Breast epithelium (tissue), 4 donors: Measurements from ENCODE around the gene PDE6B. TPM values are rescaled to one million over a fixed set of nuclear protein-coding genes. Genes with fewer than 3 reads are reported as not detected.
A peak's percentile ranks its signal among the peaks of the same experiment; 100 is the strongest.

Experiments used
- DNase-seq, 2 donors: peaks; one replicate each; pipeline ENCODE4 v3.0.0-alpha.2; 2019; ENCODE audit warnings: low spot score in 2 of 2
- H3K27ac ChIP-seq, 2 donors: fragments of 200-600 bp; sonication (generic) in 1 of 2; one replicate each; pipeline ENCODE4 v1.5.1; 2016 to 2019; ENCODE audit warnings: mild to moderate bottlenecking in 1 of 2
- H3K27me3 ChIP-seq, 2 donors: fragments of 200-600 bp; sonication (generic) in 1 of 2; one replicate each; pipeline versions ENCODE4 v1.5.1 to v1.6.0; 2017 to 2019; ENCODE audit warnings: control low read depth in 1 of 2, mild to moderate bottlenecking in 1 of 2
- H3K36me3 ChIP-seq: fragments of 200-600 bp; one replicate; pipeline ENCODE4 v1.5.1; 2019
- H3K4me1 ChIP-seq, 2 donors: fragments of 200-600 bp; sonication (generic); one replicate each; pipeline ENCODE4 v1.5.1; 2016 to 2019; ENCODE audit warnings: control low read depth in 1 of 2
- H3K4me3 ChIP-seq, 3 donors: fragments of 200-600 bp; sonication (generic); 1 replicate in 2 of 3; 2 replicates in 1 of 3; pipeline ENCODE4 v1.5.1; 2016 to 2019; ENCODE audit warnings: mild to moderate bottlenecking in 3 of 3, moderate library complexity in 2 of 3
- H3K9me3 ChIP-seq, 2 donors: fragments of 200-600 bp; sonication (generic) in 1 of 2; one replicate each; pipeline ENCODE4 v1.5.1; 2016 to 2019; ENCODE audit warnings: control low read depth in 1 of 2
- CTCF ChIP-seq, 3 donors: fragments of 450-650 bp; IDR thresholded peaks; one replicate each; pipeline ENCODE4 v1.5.1; 2016 to 2017; ENCODE audit warnings: antibody characterized with exemption in 3 of 3, mild to moderate bottlenecking in 3 of 3, moderate library complexity in 3 of 3
- POLR2A ChIP-seq: fragments of 450-650 bp; IDR thresholded peaks from one replicate; pipeline ENCODE4 v1.6.1; 2016; ENCODE audit warnings: antibody characterized with exemption, mild to moderate bottlenecking, moderate library complexity
- POLR2AphosphoS5 ChIP-seq, 3 donors: sonication (generic); formaldehyde crosslinking; IDR thresholded peaks; one replicate each; pipeline ENCODE4 v1.6.1; 2017; ENCODE audit warnings: antibody characterized with exemption in 3 of 3
- intact Hi-C: fragments of 100-400 bp; cut with DNase I; formaldehyde crosslinking; loops from one replicate; pipeline ENCODE4 v1.15.1; 2023; ENCODE audit warnings: low total_unique reads
- total RNA-seq, 3 donors: library from RNA; depleted of rRNA; stranded (reverse); fragments of >200 nt; gene quantifications; one replicate each; pipeline ENCODE4 v1.1.0, GENCODE V29; 2016

Gene PDE6B
- total RNA-seq, 3 donors from 2014 or later, result 2.7 to 10.2 (median 8.5) TPM

- intact Hi-C loops, result no loop called here
- no peak for TF ChIP-seq CTCF (IDR thresholded peaks at IDR 0.05)
- no peak for TF ChIP-seq POLR2AphosphoS5 (IDR thresholded peaks at IDR 0.05)
- no peak for TF ChIP-seq POLR2A
- Histone ChIP-seq H3K36me3 (no peaks in the 10 kb centered on the region), H3K9me3 (no peaks in the 10 kb centered on the region), H3K4me3 (no peak overlapping the region), H3K27me3 (peaks cover 0 to 24% of the 10 kb centered on the region in 2 donors), H3K27ac (no peak overlapping the region), H3K4me1 (no peaks in the 10 kb centered on the region)
- DNase-seq, result peak in 1 of 2 donors; percentile 31
Observed at GRCh38 chr4:628311-628741, 3.0 kb downstream of the PDE6B start.

GRCh38 chr4:628821-629635 is 3.7 kb downstream of the PDE6B start:
- intact Hi-C loops, result no loop called here
- TF ChIP-seq POLR2AphosphoS5 (IDR thresholded peaks at IDR 0.05), result no peak
- no peak for TF ChIP-seq POLR2A
- TF ChIP-seq CTCF (IDR thresholded peaks at IDR 0.05), result no peak
- DNase-seq, result no peak
- Histone ChIP-seq H3K9me3 (no peaks in the 10 kb centered on the region), H3K4me3 (no peak overlapping the region), H3K27me3 (peaks cover 0 to 23% of the 10 kb centered on the region in 2 donors), H3K36me3 (no peaks in the 10 kb centered on the region), H3K27ac (no peak overlapping the region), H3K4me1 (no peaks in the 10 kb centered on the region)

- H3K27ac ChIP-seq, result no peak overlapping the region
- H3K4me1 ChIP-seq, result no peaks in the 10 kb centered on the region
- H3K27me3 ChIP-seq, result peaks cover 0 to 21% of the 10 kb centered on the region in 2 donors
- DNase-seq, result no peak
- no peaks in the 10 kb centered on the region for H3K9me3 ChIP-seq
- TF ChIP-seq CTCF (IDR thresholded peaks at IDR 0.05) (no peak), POLR2AphosphoS5 (IDR thresholded peaks at IDR 0.05) (no peak), POLR2A (no peak)
- H3K4me3 ChIP-seq, result no peak overlapping the region
- intact Hi-C loops, result no loop called here
- H3K36me3 ChIP-seq, result no peaks in the 10 kb centered on the region
Observed at GRCh38 chr4:629636-629914, 4.2 kb downstream of the PDE6B start.

- Histone ChIP-seq H3K36me3 (no peaks in the 10 kb centered on the region), H3K27me3 (peaks cover 0 to 16% of the 10 kb centered on the region in 2 donors), H3K27ac (no peak overlapping the region), H3K4me3 (no peak overlapping the region), H3K9me3 (no peaks in the 10 kb centered on the region), H3K4me1 (no peaks in the 10 kb centered on the region)
- no peak for TF ChIP-seq POLR2AphosphoS5 (IDR thresholded peaks at IDR 0.05)
- TF ChIP-seq CTCF (IDR thresholded peaks at IDR 0.05), result no peak
- no peak for TF ChIP-seq POLR2A
- intact Hi-C loops, result no loop called here
- DNase-seq, result no peak
Observed at GRCh38 chr4:629915-630641, 4.7 kb downstream of the PDE6B start.

- intact Hi-C loops, result no loop called here
- TF ChIP-seq POLR2AphosphoS5 (IDR thresholded peaks at IDR 0.05) (no peak), POLR2A (no peak), CTCF (IDR thresholded peaks at IDR 0.05) (no peak)
- Histone ChIP-seq H3K27ac (no peak overlapping the region), H3K9me3 (no peaks in the 10 kb centered on the region), H3K27me3 (peaks cover 0 to 18% of the 10 kb centered on the region in 2 donors), H3K4me3 (no peak overlapping the region), H3K4me1 (no peaks in the 10 kb centered on the region), H3K36me3 (no peaks in the 10 kb centered on the region)
- DNase-seq, result no peak
Observed at GRCh38 chr4:630656-631055, 5.3 kb downstream of the PDE6B start.
